Measurements from ENCODE around the gene YWHAH. TPM values are rescaled to one million over a fixed set of nuclear protein-coding genes. Genes with fewer than 3 reads are reported as not detected.

The YWHAH gene
- total and polyA plus RNA-seq, 2 of the 8 experiments (the other 6 are each of a cell fraction or from before 2014, with no cell fraction given) = 146 to 247 TPM

- WGBS, 2 experiments (ENCODE audit: extremely low coverage in 1 of 2, insufficient coverage in 1 of 2, insufficient read length in 1 of 2, insufficient replicate concordance in 2 of 2, low coverage in 1 of 2, low lambda C conversion rate in 2 of 2, missing lambda C conversion rate in 1 of 2) = 90% methylated on average over 8 of the region's 8 CpGs; no CpG with 5 or more reads in 1 of the 2 experiments
- no peaks in the 10 kb centered on the region for H3K23me2 ChIP-seq (ENCODE audit: low read depth, low read length)
- no peak overlapping the region for H4K8ac ChIP-seq (ENCODE audit: extremely low read depth, insufficient read depth, low read length)
- 0 out of 2 replicates have a peak overlapping the region, but pooled peaks have one; percentile 8 for H3K18ac ChIP-seq (ENCODE audit: extremely low read depth, low read length)
- H2BK12ac ChIP-seq (ENCODE audit: low read depth, low read length) = no peak overlapping the region
- peaks cover 6 to 57% (median 20%) of the 10 kb centered on the region in 4 experiments for H3K36me3 ChIP-seq (ENCODE audit: control insufficient read depth in 2 of 4, insufficient read depth in 4 of 4, low read length in 3 of 4)
- H3K79me2 ChIP-seq (ENCODE audit: control insufficient read depth in 1 of 2, insufficient read depth in 2 of 2, low read length in 2 of 2) = peaks cover 24 to 96% of the 10 kb centered on the region in 2 experiments
- H3K56ac ChIP-seq (replicated peaks; ENCODE audit: insufficient read length, low read depth, low read length) = no peak overlapping the region
- H3K4me2 ChIP-seq (ENCODE audit: insufficient read depth in 1 of 2, low read depth in 2 of 2, low read length in 2 of 2) = no peak overlapping the region
- H4K91ac ChIP-seq (replicated peaks; ENCODE audit: insufficient read length, low read length) = no peak overlapping the region
- no peaks in the 10 kb centered on the region for H3K27me3 ChIP-seq (replicated peaks in 1 of 4; ENCODE audit: control insufficient read depth in 3 of 4, extremely low read depth in 1 of 4, insufficient read depth in 3 of 4, low read length in 3 of 4)
- no peak overlapping the region for H4K5ac ChIP-seq (ENCODE audit: insufficient read length, low read depth, low read length)
- H2BK15ac ChIP-seq (ENCODE audit: low read length) = no peak overlapping the region
- H3K23ac ChIP-seq (ENCODE audit: insufficient read length) = no peak overlapping the region
- peaks cover 35 to 41% of the 10 kb centered on the region in 2 experiments for H4K20me1 ChIP-seq (replicated peaks in 1 of 2; ENCODE audit: control insufficient read depth in 1 of 2, insufficient read depth in 2 of 2, low read length in 2 of 2)
- peaks cover 4 to 13% (median 10%) of the 10 kb centered on the region in 4 experiments; a peak in 6 of 7 replicates for H3K4me1 ChIP-seq (replicated peaks in 1 of 4; ENCODE audit: control insufficient read depth in 3 of 4, insufficient read depth in 4 of 4, low read length in 3 of 4)
- no peak overlapping the region for H3K4me3 ChIP-seq (ENCODE audit: extremely low read depth in 1 of 4, insufficient read depth in 2 of 4, low read depth in 3 of 4, low read length in 4 of 4)
- no peak for FAIRE-seq
- H2BK5ac ChIP-seq (ENCODE audit: low read depth, low read length) = no peak overlapping the region; the same call in 1 of the 2 replicates
- H2AFZ ChIP-seq (ENCODE audit: low read length) = no peak overlapping the region
- no peaks in the 10 kb centered on the region for H3K9me3 ChIP-seq (ENCODE audit: insufficient read depth in 2 of 2, low read depth in 1 of 2, low read length in 1 of 2)
- H2BK20ac ChIP-seq (ENCODE audit: low read length) = no peak overlapping the region
- TF ChIP-seq ASH2L (IDR thresholded peaks at IDR 0.05; ENCODE audit: low read length) = no peak
- TF ChIP-seq EP300 (IDR thresholded peaks at IDR 0.05; ENCODE audit: borderline replicate concordance in 1 of 2, low read depth in 2 of 2, low read length in 2 of 2) = no peak
- TF ChIP-seq POLR2A (IDR thresholded peaks at IDR 0.05; ENCODE audit: control extremely low read depth in 1 of 2, low read depth in 2 of 2, low read length in 2 of 2) = peak in 1 of 2 experiments; percentile 15; a peak in 1 of 3 replicates
- no peak overlapping the region for H3K4ac ChIP-seq (replicated peaks; ENCODE audit: insufficient read length, low read depth, low read length)
- no peak overlapping the region for H3K14ac ChIP-seq (ENCODE audit: insufficient read length)
- ChIA-PET CTCF (ENCODE audit: partially characterized antibody) (interaction anchor here (0.6 to 2.4 kb wide), 12 partner anchors 10 to 286 kb away, joined by 3 to 21 read pairs (median 5); no protein-coding TSS in a partner anchor), POLR2A (ENCODE audit: partially characterized antibody) (interaction anchor here (0.9 to 2.6 kb wide), 5 partner anchors 7 to 77 kb away, joined by 4 to 13 read pairs (median 5); no protein-coding TSS in a partner anchor)
- no peak overlapping the region for H2AK5ac ChIP-seq (ENCODE audit: low read depth, low read length)
- H2BK120ac ChIP-seq (replicated peaks; ENCODE audit: low read depth, low read length) = no peak overlapping the region
- peak overlapping the region in 1 of 4 experiments; percentile 12; a peak in 2 of 7 replicates for H3K9ac ChIP-seq (replicated peaks in 1 of 4; ENCODE audit: extremely low read depth in 1 of 4, low read depth in 3 of 4, low read length in 3 of 4)
- peaks cover 15% of the 10 kb centered on the region for H3K79me1 ChIP-seq (ENCODE audit: low read depth, low read length)
- H3K27ac ChIP-seq (ENCODE audit: low read depth, low read length) = no peak overlapping the region
- DNase-seq (ENCODE audit: low read depth in 1 of 2, low spot score in 2 of 2) = no peak
Observed at GRCh38 chr22:31951194-31952093, 7.1 kb downstream of the YWHAH start.

Data from H1 (cell line).